GM12878 (cell line): ENCODE results near the gene ARHGAP30. TPM values are rescaled to one million over a fixed set of nuclear protein-coding genes. Genes with fewer than 3 reads are reported as not detected.

Source experiments
- BACH1 ChIP-seq: fragments of 450-650 bp; IDR thresholded peaks from 2 replicates; pipeline ENCODE4 v1.6.1; 2017; ENCODE audit warnings: mild to moderate bottlenecking, borderline replicate concordance
- FOXK2 ChIP-seq: fragments of 450-650 bp; IDR thresholded peaks from 2 replicates; pipeline ENCODE4 v1.6.1; 2017; ENCODE audit warnings: mild to moderate bottlenecking, moderate library complexity
- KAT2A ChIP-seq: conservative IDR thresholded peaks from 2 replicates; pipeline ENCODE4 v1.6.1; 2011; ENCODE audit warnings: low read depth, low read length; ENCODE audit not compliant: control insufficient read depth
- NFYA ChIP-seq: IDR thresholded peaks from 2 replicates; pipeline ENCODE4 v1.6.1; 2011; ENCODE audit warnings: low read depth, mild to moderate bottlenecking, low read length, improper control_type of control experiment, borderline replicate concordance
- NKRF ChIP-seq: fragments of 450-650 bp; conservative IDR thresholded peaks from 2 replicates; pipeline ENCODE4 v1.6.1; 2017; ENCODE audit warnings: mild to moderate bottlenecking, moderate library complexity
- RAD51 ChIP-seq: fragments of 450-650 bp; IDR thresholded peaks from 2 replicates; pipeline ENCODE4 v1.6.1; 2016; ENCODE audit warnings: moderate library complexity, mild to moderate bottlenecking, inconsistent platforms
- RBBP5 ChIP-seq: fragments of 200-600 bp; sonication (generic); conservative IDR thresholded peaks from 2 replicates; pipeline ENCODE4 v1.6.1; 2016
- REST ChIP-seq: IDR thresholded peaks from 2 replicates; pipeline ENCODE4 v1.6.1; 2012; ENCODE audit warnings: mild to moderate bottlenecking, low read depth, low read length
- ZBTB4 ChIP-seq: fragments of 450-650 bp; formaldehyde crosslinking; IDR thresholded peaks from 2 replicates; pipeline ENCODE4 v1.4.0; 2022; ENCODE audit warnings: mild to moderate bottlenecking, moderate library complexity
- ZNF24 ChIP-seq: fragments of 450-650 bp; IDR thresholded peaks from 2 replicates; pipeline ENCODE4 v1.6.1; 2017; ENCODE audit warnings: antibody characterized with exemption, mild to moderate bottlenecking
- ZNF622 ChIP-seq: fragments of 450-650 bp; IDR thresholded peaks from 2 replicates; pipeline ENCODE4 v1.6.1; 2017; ENCODE audit warnings: mild to moderate bottlenecking, inconsistent platforms
- polyA plus RNA-seq, 11 experiments: library from polyadenylated mRNA; depleted of rRNA in 4 of 11; unstranded in 6 of 11; stranded (reverse) in 5 of 11; fragments of >200 nt; fragmentation: Nextera tagmentation in 4 of 11; fragmentation: Illumina TruSeq in 1 of 11; extraction: Ambion mirVana in 4 of 11; extraction: Trizol in 1 of 11; gene quantifications; 1 replicate in 1 of 11; 2 replicates in 10 of 11; pipeline versions ENCODE4 v1.2.1 to v1.2.3, GENCODE V29; 2011 to 2016; ENCODE audit warnings: inconsistent platforms in 2 of 11, missing spikeins in 2 of 11, low read depth in 1 of 11
- total RNA-seq, 4 experiments: library from RNA; depleted of rRNA in 3 of 4; stranded (reverse); fragments of >200 nt in 3 of 4; fragmentation: Illumina TruSeq in 1 of 4; extraction: Trizol in 1 of 4; gene quantifications; 2 replicates each; pipeline versions ENCODE4 v1.2.1 to v1.2.3, GENCODE V29; 2013 to 2021

ARHGAP30 gene
- total and polyA plus RNA-seq, 10 of the 15 experiments (the other 5 are each of a cell fraction or from before 2014, with no cell fraction given): 12.9 to 143 (median 76.3) TPM

DNA sequence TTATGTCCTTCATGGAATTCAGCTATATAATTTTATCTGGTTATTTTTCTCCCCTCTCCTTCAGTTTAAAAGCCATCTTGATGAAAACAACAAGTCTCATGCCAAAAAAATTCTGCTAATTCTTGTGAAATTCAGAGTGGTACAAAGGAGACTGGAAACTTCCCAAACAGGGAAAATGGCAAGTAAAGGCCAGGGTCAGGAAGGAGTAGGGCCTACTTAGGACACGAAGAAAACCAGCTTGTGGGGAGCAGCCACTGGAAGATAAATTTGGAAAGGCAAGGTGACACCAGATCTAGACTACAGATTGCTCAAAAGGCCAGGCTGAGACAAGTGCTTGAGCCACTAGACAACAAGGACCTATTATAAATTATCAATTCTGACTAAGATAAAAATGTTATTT is 37.3 kb downstream of the ARHGAP30 start (continued):
- no peak for TF ChIP-seq ZBTB4 (CRISPR knock-in tag)
- TF ChIP-seq FOXK2: no peak
- TF ChIP-seq NFYA: no peak
- TF ChIP-seq KAT2A: no peak
- no peak for TF ChIP-seq ZNF622
- TF ChIP-seq REST: no peak
- TF ChIP-seq RBBP5: no peak
- TF ChIP-seq RAD51: no peak
- TF ChIP-seq BACH1: no peak
- TF ChIP-seq NKRF: no peak
- no peak for TF ChIP-seq ZNF24
